H1 (cell line): Measurements from ENCODE around the gene LIPF. TPM values are rescaled to one million over a fixed set of nuclear protein-coding genes. Genes with fewer than 3 reads are reported as not detected.

Experiments used
- CTCF ChIA-PET: fragments of 300-600 bp; sonication (Branson Sonifier 250); formaldehyde crosslinking; loops from one replicate; lab custom pipeline; 2021; ENCODE audit not compliant: partially characterized antibody; lab: Charles Lee
- POLR2A ChIA-PET: fragments of 300-600 bp; sonication (Branson Sonifier 250); formaldehyde crosslinking; loops from one replicate; lab custom pipeline; 2021; ENCODE audit warnings: inconsistent platforms; ENCODE audit not compliant: partially characterized antibody; lab: Charles Lee
- DNase-seq, 2 experiments: peaks; one replicate each; pipeline versions ENCODE4 v3.0.0 to v3.0.0-alpha.2; 2010 to 2022; ENCODE audit warnings: low spot score in 2 of 2, low read depth in 1 of 2, mixed read lengths in 1 of 2
- FAIRE-seq: peaks from 2 replicates; lab custom pipeline; 2011; peaks lifted over from hg19 to GRCh38; lab: Jason Lieb, UNC
- H2AFZ ChIP-seq: 2 replicates; pipeline ENCODE4 v1.8.1; 2012; ENCODE audit warnings: low read length, inconsistent platforms
- H2AK5ac ChIP-seq: 2 replicates; pipeline ENCODE4 v1.6.1; 2013; ENCODE audit warnings: low read depth, low read length
- H2BK120ac ChIP-seq: replicated peaks from 2 replicates; pipeline ENCODE3; 2013; ENCODE audit warnings: low read depth, low read length, inconsistent platforms
- H2BK12ac ChIP-seq: 2 replicates; pipeline ENCODE4 v1.6.1; 2013; ENCODE audit warnings: low read depth, low read length
- H2BK15ac ChIP-seq: 2 replicates; pipeline ENCODE4 v1.6.1; 2013; ENCODE audit warnings: low read length
- H2BK20ac ChIP-seq: 2 replicates; pipeline ENCODE4 v1.6.1; 2013; ENCODE audit warnings: low read length
- H2BK5ac ChIP-seq: 2 replicates; pipeline ENCODE4 v1.6.1; 2013; ENCODE audit warnings: low read depth, low read length
- H3K14ac ChIP-seq: 2 replicates; pipeline ENCODE4 v1.6.1; 2013; ENCODE audit warnings: inconsistent platforms; ENCODE audit not compliant: insufficient read length
- H3K18ac ChIP-seq: 2 replicates; pipeline ENCODE4 v1.6.1; 2013; ENCODE audit warnings: low read length; ENCODE audit errors: extremely low read depth
- H3K23ac ChIP-seq: 2 replicates; pipeline ENCODE4 v1.6.1; 2013; ENCODE audit warnings: inconsistent platforms; ENCODE audit not compliant: insufficient read length
- H3K23me2 ChIP-seq: 2 replicates; pipeline ENCODE4 v1.6.1; 2013; ENCODE audit warnings: low read depth, low read length
- H3K27ac ChIP-seq: 2 replicates; pipeline ENCODE4 v1.6.1; 2011; ENCODE audit warnings: low read depth, low read length, inconsistent platforms
- H3K27me3 ChIP-seq, 4 experiments: replicated peaks in 1 of 4; 1 replicate in 1 of 4; 2 replicates in 3 of 4; pipeline versions ENCODE4 v1.6.1 to v1.8.1; 2011 to 2013; ENCODE audit warnings: low read length in 3 of 4, mild to moderate bottlenecking in 3 of 4, inconsistent platforms in 2 of 4, mixed read lengths in 2 of 4, moderate library complexity in 1 of 4; ENCODE audit not compliant: control insufficient read depth in 3 of 4, insufficient read depth in 3 of 4; ENCODE audit errors: extremely low read depth in 1 of 4
- H3K36me3 ChIP-seq, 4 experiments: 2 replicates each; pipeline versions ENCODE4 v1.6.1 to v1.8.1; 2011 to 2013; ENCODE audit warnings: mild to moderate bottlenecking in 4 of 4, low read length in 3 of 4, moderate library complexity in 2 of 4, control low read depth in 1 of 4, inconsistent platforms in 1 of 4; ENCODE audit not compliant: insufficient read depth in 4 of 4, control insufficient read depth in 2 of 4
- H3K4ac ChIP-seq: replicated peaks from 2 replicates; pipeline ENCODE3; 2013; ENCODE audit warnings: low read length, low read depth, mixed read lengths, inconsistent platforms; ENCODE audit not compliant: insufficient read length
- H3K4me1 ChIP-seq, 4 experiments: replicated peaks in 1 of 4; 1 replicate in 1 of 4; 2 replicates in 3 of 4; pipeline versions ENCODE4 v1.6.1 to v1.8.1; 2011 to 2013; ENCODE audit warnings: low read length in 3 of 4, inconsistent platforms in 2 of 4, mixed read lengths in 1 of 4; ENCODE audit not compliant: insufficient read depth in 4 of 4, control insufficient read depth in 3 of 4
- H3K4me2 ChIP-seq, 2 experiments: 2 replicates each; pipeline versions ENCODE4 v1.6.1 to v1.8.1; 2011 to 2013; ENCODE audit warnings: low read depth in 2 of 2, low read length in 2 of 2, control low read depth in 1 of 2, inconsistent platforms in 1 of 2, mild to moderate bottlenecking in 1 of 2; ENCODE audit not compliant: insufficient read depth in 1 of 2
- H3K4me3 ChIP-seq, 4 experiments: fragments of 200-600, 300-600 bp in 1 of 4; sonication (generic), shearing (Covaris generic), sonication (Bioruptor Twin) in 1 of 4; 2 replicates each; pipeline versions ENCODE4 v1.5.1 to v1.8.1; 2011 to 2016; ENCODE audit warnings: low read length in 4 of 4, low read depth in 3 of 4, control low read depth in 2 of 4, inconsistent platforms in 2 of 4, mild to moderate bottlenecking in 2 of 4, mixed read lengths in 1 of 4, moderate library complexity in 1 of 4; ENCODE audit not compliant: insufficient read depth in 2 of 4; ENCODE audit errors: extremely low read depth in 1 of 4
- H3K56ac ChIP-seq: replicated peaks from 2 replicates; pipeline ENCODE3; 2013; ENCODE audit warnings: low read depth, mild to moderate bottlenecking, mixed read lengths, low read length, inconsistent platforms; ENCODE audit not compliant: insufficient read length
- H3K79me1 ChIP-seq: 2 replicates; pipeline ENCODE4 v1.6.1; 2013; ENCODE audit warnings: low read depth, low read length, control low read depth
- H3K79me2 ChIP-seq, 2 experiments: 2 replicates each; pipeline versions ENCODE4 v1.6.1 to v1.8.1; 2012 to 2013; ENCODE audit warnings: low read length in 2 of 2, mild to moderate bottlenecking in 2 of 2, inconsistent platforms in 1 of 2; ENCODE audit not compliant: insufficient read depth in 2 of 2, control insufficient read depth in 1 of 2
- H3K9ac ChIP-seq, 4 experiments: replicated peaks in 1 of 4; 1 replicate in 1 of 4; 2 replicates in 3 of 4; pipeline versions ENCODE4 v1.6.1 to v1.8.1; 2011 to 2013; ENCODE audit warnings: low read depth in 3 of 4, low read length in 3 of 4, control low read depth in 2 of 4, mild to moderate bottlenecking in 2 of 4, moderate library complexity in 2 of 4, inconsistent platforms in 1 of 4; ENCODE audit errors: extremely low read depth in 1 of 4
- H3K9me3 ChIP-seq, 2 experiments: 2 replicates each; pipeline versions ENCODE4 v1.6.1 to v1.8.1; 2012 to 2013; ENCODE audit warnings: mild to moderate bottlenecking in 2 of 2, moderate library complexity in 2 of 2, control low read depth in 1 of 2, inconsistent platforms in 1 of 2, low read depth in 1 of 2, low read length in 1 of 2, mixed read lengths in 1 of 2; ENCODE audit not compliant: insufficient read depth in 2 of 2
- H4K20me1 ChIP-seq, 2 experiments: replicated peaks in 1 of 2; 2 replicates each; pipeline versions ENCODE3 to v1.8.1; 2011 to 2013; ENCODE audit warnings: inconsistent platforms in 2 of 2, low read length in 2 of 2, mild to moderate bottlenecking in 1 of 2; ENCODE audit not compliant: insufficient read depth in 2 of 2, control insufficient read depth in 1 of 2
- H4K5ac ChIP-seq: 2 replicates; pipeline ENCODE4 v1.6.1; 2013; ENCODE audit warnings: low read length, low read depth, mixed read lengths, inconsistent platforms; ENCODE audit not compliant: insufficient read length
- H4K8ac ChIP-seq: 2 replicates; pipeline ENCODE4 v1.8.0; 2013; ENCODE audit warnings: mild to moderate bottlenecking, moderate library complexity, low read length, inconsistent platforms; ENCODE audit not compliant: insufficient read depth; ENCODE audit errors: extremely low read depth
- H4K91ac ChIP-seq: replicated peaks from 2 replicates; pipeline ENCODE3; 2013; ENCODE audit warnings: low read length, mixed read lengths, inconsistent platforms; ENCODE audit not compliant: insufficient read length
- HDAC6 ChIP-seq: IDR thresholded peaks from one replicate; pipeline ENCODE4 v1.7.1; 2012; ENCODE audit warnings: low read depth, mild to moderate bottlenecking, inconsistent platforms, low read length, moderate library complexity
- WGBS, 2 experiments: shearing (Covaris generic) in 1 of 2; methylation state at CpG; one replicate each; pipeline versions ENCODE4 v1.1.6 to v1.1.7; 2013 to 2015; ENCODE audit warnings: low lambda C conversion rate in 2 of 2, mixed read lengths in 2 of 2, inconsistent platforms in 1 of 2, low coverage in 1 of 2, missing lambda C conversion rate in 1 of 2; ENCODE audit not compliant: insufficient replicate concordance in 2 of 2, insufficient coverage in 1 of 2, insufficient read length in 1 of 2; ENCODE audit errors: extremely low coverage in 1 of 2, missing lambda C conversion rate in 1 of 2; 5-methylcytosine and 5-hydroxymethylcytosine counted together
- polyA plus RNA-seq, 7 experiments: library from polyadenylated mRNA; depleted of rRNA in 3 of 7; stranded (reverse) in 5 of 7; unstranded in 2 of 7; fragments of >200 nt in 5 of 7; fragments of 200-250 nt in 2 of 7; gene quantifications; 1 replicate in 5 of 7; 2 replicates in 1 of 7; 4 replicates in 1 of 7; pipeline versions ENCODE4 v1.2.1 to v1.2.3, GENCODE V29; 2011 to 2013; ENCODE audit warnings: missing spikeins in 2 of 7, mixed read lengths in 2 of 7
- total RNA-seq: library from RNA; stranded (reverse); fragmentation: NEBNext Ultra II Directional; extraction: Animal tissue kit (Norgen Biotek cat#: 25700); gene quantifications from 2 replicates; pipeline ENCODE4 v1.2.1, GENCODE V29; 2021

The LIPF gene
- total and polyA plus RNA-seq, 2 of the 8 experiments (the other 6 are each of a cell fraction or from before 2014, with no cell fraction given): not detected

GRCh38 chr10:88660598-88660884, 3.7 kb upstream of the LIPF start:
- no peaks in the 10 kb centered on the region for H3K79me1 ChIP-seq
- no peaks in the 10 kb centered on the region for H3K27me3 ChIP-seq
- no peak overlapping the region for H4K5ac ChIP-seq
- H3K36me3 ChIP-seq: no peaks in the 10 kb centered on the region
- ChIA-PET CTCF (no interaction called here), POLR2A (no interaction called here)
- no peak overlapping the region for H3K18ac ChIP-seq
- no peaks in the 10 kb centered on the region for H3K4me1 ChIP-seq
- no peak overlapping the region for H2BK12ac ChIP-seq
- no peak overlapping the region for H4K91ac ChIP-seq
- H3K23me2 ChIP-seq: no peaks in the 10 kb centered on the region
- H3K27ac ChIP-seq: no peak overlapping the region
- H3K79me2 ChIP-seq: no peaks in the 10 kb centered on the region
- no peak for FAIRE-seq
- H3K23ac ChIP-seq: no peak overlapping the region
- no peak overlapping the region for H2BK20ac ChIP-seq
- H2AFZ ChIP-seq: no peak overlapping the region
- DNase-seq: no peak
- no peak overlapping the region for H3K4ac ChIP-seq
- H2BK15ac ChIP-seq: no peak overlapping the region
- H3K14ac ChIP-seq: no peak overlapping the region
- WGBS, 2 experiments: 64% methylated on average over 3 of the region's 3 CpGs; no CpG with 5 or more reads in 1 of the 2 experiments
- H2AK5ac ChIP-seq: no peak overlapping the region
- H3K9me3 ChIP-seq: no peaks in the 10 kb centered on the region
- H3K56ac ChIP-seq: no peak overlapping the region
- no peak for TF ChIP-seq HDAC6
- no peak overlapping the region for H2BK5ac ChIP-seq
- H3K4me3 ChIP-seq: no peak overlapping the region
- no peak overlapping the region for H4K8ac ChIP-seq
- H3K4me2 ChIP-seq: no peak overlapping the region
- H3K9ac ChIP-seq: no peak overlapping the region
- no peak overlapping the region for H2BK120ac ChIP-seq
- no peaks in the 10 kb centered on the region for H4K20me1 ChIP-seq
